ENCODE measurements around the gene VLDLR. TPM values are rescaled to one million over a fixed set of nuclear protein-coding genes. Genes with fewer than 3 reads are reported as not detected.

The VLDLR gene
- total and polyA plus RNA-seq, 2 of the 13 experiments (the other 11 are each of a cell fraction or from before 2014, with no cell fraction given), result 3.4 to 10.5 TPM

- TF ChIP-seq FOSL1 (CRISPR knock-in tag; IDR thresholded peaks at IDR 0.05; ENCODE audit: borderline replicate concordance) (no peak), ZNF761 (CRISPR knock-in tag; conservative IDR thresholded peaks at IDR 0.05) (no peak), ZBTB14 (CRISPR knock-in tag; IDR thresholded peaks at IDR 0.05) (no peak), HOXA9 (CRISPR knock-in tag; IDR thresholded peaks at IDR 0.05; ENCODE audit: borderline replicate concordance) (no peak), PAXIP1 (CRISPR knock-in tag; conservative IDR thresholded peaks at IDR 0.05) (no peak), GPBP1L1 (CRISPR knock-in tag; IDR thresholded peaks at IDR 0.05) (no peak), POLR2A (IDR thresholded peaks at IDR 0.05; ENCODE audit: insufficient read depth in 1 of 2, low read depth in 2 of 2, low read length in 2 of 2) (no peak), IKZF4 (CRISPR knock-in tag; IDR thresholded peaks at IDR 0.05; ENCODE audit: borderline replicate concordance, low read depth, not compliant biosample characterization) (no peak)
Observed at GRCh38 chr9:2608276-2608675, 13.3 kb upstream of the VLDLR start (continued).
